ENCODE data around the gene FBXL17. TPM values are rescaled to one million over a fixed set of nuclear protein-coding genes. Genes with fewer than 3 reads are reported as not detected.

Gene FBXL17
- total and polyA plus RNA-seq, 2 of the 4 experiments (the other 2 are of a cell fraction): 3.9 to 8.1 TPM

GRCh38 chr5:108078345-108078744 is 303.6 kb downstream of the FBXL17 start:
- Histone ChIP-seq H2BK20ac (ENCODE audit: low read depth, low read length) (no peak overlapping the region), H3K9me1 (ENCODE audit: insufficient read depth, low read length) (no peaks in the 10 kb centered on the region), H3K9me3 (ENCODE audit: control insufficient read depth, insufficient read depth, low read length) (no peaks in the 10 kb centered on the region), H4K5ac (ENCODE audit: low read depth, low read length) (no peak overlapping the region), H3K18ac (ENCODE audit: low read depth, low read length) (no peak overlapping the region), H4K8ac (ENCODE audit: low read depth in 2 of 2, low read length in 2 of 2) (no peak overlapping the region), H3K4me2 (ENCODE audit: low read depth, low read length) (no peak overlapping the region), H3K4me1 (ENCODE audit: control insufficient read depth, insufficient read depth, low read length) (no peaks in the 10 kb centered on the region), H3K27me3 (ENCODE audit: control insufficient read depth, insufficient read depth, low read length) (no peaks in the 10 kb centered on the region), H2BK15ac (ENCODE audit: low read depth, low read length) (no peak overlapping the region), H3K36me3 (ENCODE audit: control insufficient read depth, insufficient read depth, low read length) (no peaks in the 10 kb centered on the region), H3K4ac (ENCODE audit: low read depth, low read length) (no peak overlapping the region), H3K23ac (ENCODE audit: low read depth, low read length) (no peak overlapping the region), H3K9ac (ENCODE audit: low read depth, low read length) (no peak overlapping the region), H2AFZ (replicated peaks; ENCODE audit: low read length, poor library complexity) (no peak overlapping the region), H2AK5ac (ENCODE audit: low read depth, low read length) (no peak overlapping the region), H2AK9ac (replicated peaks; ENCODE audit: low read depth, low read length, poor library complexity) (no peak overlapping the region), H3K56ac (ENCODE audit: extremely low read depth, insufficient read depth, low read length) (no peak overlapping the region), H2BK5ac (ENCODE audit: low read depth, low read length, poor library complexity, severe bottlenecking) (no peak overlapping the region), H3K27ac (ENCODE audit: insufficient read depth, low read length) (no peak overlapping the region), H3K79me1 (ENCODE audit: low read depth in 1 of 2, low read length in 2 of 2) (no peaks in the 10 kb centered on the region), H4K20me1 (ENCODE audit: insufficient read depth, low read length) (no peaks in the 10 kb centered on the region), H3K14ac (replicated peaks; ENCODE audit: low read depth, low read length) (no peak overlapping the region), H4K91ac (ENCODE audit: insufficient read depth, low read depth, low read length) (no peak overlapping the region), H2BK120ac (ENCODE audit: low read depth, low read length) (no peak overlapping the region), H3K4me3 (ENCODE audit: insufficient read depth, low read depth, low read length) (no peak overlapping the region)
- dilution Hi-C loops (cut with HindIII; ENCODE audit: low sequenced_read_pairs, unreplicated experiment): no loop called here
- DNase-seq (no peak), ATAC-seq (ENCODE audit: low read depth) (no peak)
- in situ Hi-C loops (cut with MboI; ENCODE audit: low sequenced_read_pairs): no loop called here
- intact Hi-C loops (cut with micrococcal nuclease): no loop called here
- WGBS, 2 experiments (ENCODE audit: extremely low coverage in 2 of 2, insufficient read length in 1 of 2): no CpG with 5 or more reads among the region's 3 CpGs
- no TSS peak for BruUV-seq (replicated peaks)
- ChIA-PET POLR2A (ENCODE audit: unreplicated experiment) (no interaction called here), CTCF (interaction anchor here (0.5 to 0.6 kb wide), 2 partner anchors 85 to 508 kb away, joined by 3 read pairs; no protein-coding TSS in a partner anchor)
- TF ChIP-seq POLR2A (IDR thresholded peaks at IDR 0.05; ENCODE audit: low read depth, low read length) (no peak), RFX5 (IDR thresholded peaks at IDR 0.05; ENCODE audit: low read depth, low read length) (no peak), MAZ (IDR thresholded peaks at IDR 0.05; ENCODE audit: borderline replicate concordance, low read depth, low read length) (no peak), SMC3 (IDR thresholded peaks at IDR 0.05; ENCODE audit: low read depth, low read length) (no peak), FOS (IDR thresholded peaks at IDR 0.05; ENCODE audit: low read depth, low read length) (no peak), MXI1 (IDR thresholded peaks at IDR 0.05; ENCODE audit: borderline replicate concordance, low read depth, low read length) (no peak), MAFK (IDR thresholded peaks at IDR 0.05; ENCODE audit: low read depth, low read length) (no peak), RCOR1 (IDR thresholded peaks at IDR 0.05; ENCODE audit: insufficient replicate concordance, low read length) (no peak), USF2 (IDR thresholded peaks at IDR 0.05; ENCODE audit: low read depth, low read length) (no peak), RAD21 (IDR thresholded peaks at IDR 0.05; ENCODE audit: low read length) (no peak), ELK1 (IDR thresholded peaks at IDR 0.05; ENCODE audit: borderline replicate concordance, low read depth, low read length) (no peak)

Measured in IMR-90 (cell line).